Common myeloid progenitor, CD34-positive (primary cell): Measurements from ENCODE around the gene FAM90A1.
"Not testable (repeated sequence)": the region's sequence is repeated elsewhere in the genome, so short reads cannot be mapped to it uniquely, and the experiment has no call there.

Experiments
- CTCF ChIA-PET: fragments of 350-600 bp; sonication (Branson Sonifier 250); formaldehyde crosslinking; loops from one replicate; lab custom pipeline; 2021; ENCODE audit warnings: antibody characterized with exemption; lab: Charles Lee
- POLR2A ChIA-PET: fragments of 350-600 bp; sonication (Branson Sonifier 250); formaldehyde crosslinking; loops from one replicate; lab custom pipeline; 2021; ENCODE audit warnings: antibody characterized with exemption; lab: Charles Lee
- DNase-seq, 3 donors: peaks; one replicate each; pipeline versions ENCODE4 v3.0.0 to v3.0.0-alpha.2; 2013
- H3K27ac ChIP-seq, 2 experiments: 1 replicate in 1 of 2; 2 replicates in 1 of 2; pipeline ENCODE4 v1.7.0; 2013; ENCODE audit warnings: inconsistent platforms in 2 of 2, low read length in 2 of 2, mild to moderate bottlenecking in 2 of 2, low read depth in 1 of 2, moderate library complexity in 1 of 2; ENCODE audit not compliant: severe bottlenecking in 2 of 2, insufficient read depth in 1 of 2, poor library complexity in 1 of 2
- H3K27me3 ChIP-seq, 5 experiments: replicated peaks in 2 of 5; 1 replicate in 3 of 5; 2 replicates in 2 of 5; pipeline versions ENCODE4 v1.6.1 to v1.7.0; 2013; ENCODE audit warnings: low read length in 4 of 5, mild to moderate bottlenecking in 2 of 5, moderate library complexity in 2 of 5, inconsistent platforms in 1 of 5; ENCODE audit not compliant: insufficient read depth in 5 of 5, control insufficient read depth in 4 of 5
- H3K36me3 ChIP-seq, 4 experiments: 1 replicate in 2 of 4; 2 replicates in 2 of 4; pipeline versions ENCODE4 v1.6.1 to v1.7.0; 2013; ENCODE audit warnings: low read length in 3 of 4, control low read depth in 1 of 4, mild to moderate bottlenecking in 1 of 4; ENCODE audit not compliant: control insufficient read depth in 4 of 4, insufficient read depth in 4 of 4
- H3K4me1 ChIP-seq, 4 experiments: 1 replicate in 3 of 4; 2 replicates in 1 of 4; pipeline versions ENCODE4 v1.6.1 to v1.7.1; 2013; ENCODE audit warnings: low read length in 3 of 4, mild to moderate bottlenecking in 3 of 4, control low read depth in 1 of 4, inconsistent platforms in 1 of 4, moderate library complexity in 1 of 4; ENCODE audit not compliant: control insufficient read depth in 4 of 4, insufficient read depth in 4 of 4; ENCODE audit errors: control extremely low read depth in 1 of 4
- H3K4me3 ChIP-seq, 7 experiments: 1 replicate in 4 of 7; 2 replicates in 3 of 7; pipeline versions ENCODE4 v1.5.1 to v1.7.0; 2013; ENCODE audit warnings: mild to moderate bottlenecking in 7 of 7, low read length in 6 of 7, moderate library complexity in 6 of 7, inconsistent platforms in 2 of 7, low read depth in 2 of 7, control low read depth in 1 of 7; ENCODE audit not compliant: insufficient read depth in 4 of 7, control insufficient read depth in 1 of 7; ENCODE audit errors: extremely low read depth in 1 of 7
- H3K9me3 ChIP-seq, 5 experiments: 1 replicate in 4 of 5; 2 replicates in 1 of 5; pipeline versions ENCODE4 v1.6.1 to v1.7.1; 2013; ENCODE audit warnings: low read length in 4 of 5, mild to moderate bottlenecking in 2 of 5, inconsistent platforms in 1 of 5, low read depth in 1 of 5, moderate library complexity in 1 of 5; ENCODE audit not compliant: control insufficient read depth in 4 of 5, insufficient read depth in 2 of 5; ENCODE audit errors: control extremely low read depth in 1 of 5
- WGBS: methylation state at CpG from one replicate; pipeline ENCODE4 v1.1.5; 2013; ENCODE audit not compliant: insufficient coverage; 5-methylcytosine and 5-hydroxymethylcytosine counted together

Gene FAM90A1

DNA sequence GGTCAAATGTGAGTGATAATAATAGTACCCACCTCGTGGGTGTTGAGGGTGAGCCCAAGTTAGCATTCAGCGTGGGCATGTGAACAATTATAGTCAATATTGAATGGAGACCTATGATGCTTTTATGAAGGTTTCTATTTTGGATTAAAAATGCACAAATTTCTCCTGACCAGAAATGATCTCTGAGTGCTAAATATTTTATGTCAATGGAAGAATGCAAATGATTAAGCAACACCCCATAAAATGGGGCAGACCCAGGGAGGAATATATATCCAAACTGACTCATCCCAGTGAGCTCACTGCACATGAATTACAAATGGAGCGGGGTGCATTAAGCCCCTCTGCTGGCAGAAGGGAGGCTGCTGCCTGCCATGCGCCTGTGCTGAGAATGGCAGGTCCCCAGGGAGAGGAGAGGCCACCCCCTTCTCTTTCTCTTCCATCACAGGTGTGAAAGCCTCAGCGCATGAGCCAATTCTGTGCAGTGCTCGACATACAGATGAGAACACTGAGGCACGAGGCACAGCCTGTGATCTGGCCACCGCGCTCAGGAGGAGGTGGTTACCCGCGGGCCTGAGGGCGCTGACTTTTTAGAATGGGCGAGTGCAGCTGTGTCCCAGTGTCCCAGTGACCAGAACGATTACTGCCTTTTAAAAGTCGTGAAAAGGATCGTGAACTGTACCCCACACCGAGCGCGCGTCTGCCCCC is 14.7 kb upstream of the FAM90A1 start:
- peak; percentile 1 to 36 (median 25) for DNase-seq

GRCh38 chr12:8240340-8241114 is 13.1 kb upstream of the FAM90A1 start:
- H3K27me3 ChIP-seq, H3K4me3 ChIP-seq, H3K4me1 ChIP-seq, H3K36me3 ChIP-seq, H3K9me3 ChIP-seq, POLR2A ChIA-PET, H3K27ac ChIP-seq, DNase-seq: not testable (repeated sequence)
- WGBS: 95% methylated on average over 6 of the region's 13 CpGs
- CTCF ChIA-PET: interaction anchor here (1.3 kb wide), 1 partner anchor 132 kb away, joined by 3 read pairs; no protein-coding TSS in a partner anchor

More for the DNA sequence above, 14.7 kb upstream of the FAM90A1 start:
- H3K27ac ChIP-seq, POLR2A ChIA-PET, H3K27me3 ChIP-seq, CTCF ChIA-PET, H3K4me1 ChIP-seq, H3K36me3 ChIP-seq, H3K9me3 ChIP-seq: not testable (repeated sequence)
- 5% methylated on average over 12 of the region's 20 CpGs for WGBS
- H3K4me3 ChIP-seq: peak overlapping the region; percentile 46 to 83 (median 71)

DNA sequence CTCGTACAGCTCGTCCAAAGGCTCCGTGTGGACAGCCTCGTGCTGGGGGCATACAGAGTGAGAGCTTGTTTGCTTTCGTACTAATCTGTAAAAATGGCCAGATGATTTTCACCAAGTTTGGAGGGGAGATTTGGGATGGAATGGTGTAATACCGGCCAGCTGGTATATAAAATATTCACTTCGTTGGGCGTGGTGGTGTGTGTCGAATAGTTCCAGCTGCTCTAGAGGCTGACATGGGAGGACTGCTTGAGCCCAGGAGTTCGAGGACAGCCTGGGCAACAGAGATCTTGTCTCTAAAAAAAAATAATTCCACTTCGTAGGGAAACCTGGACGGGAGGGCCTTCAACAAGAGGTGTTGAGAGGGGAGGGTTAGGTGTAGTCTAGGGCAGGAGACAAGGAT is 9.6 kb upstream of the FAM90A1 start:
- DNase-seq, H3K27me3 ChIP-seq, POLR2A ChIA-PET, H3K4me3 ChIP-seq, H3K4me1 ChIP-seq, H3K36me3 ChIP-seq, H3K9me3 ChIP-seq, H3K27ac ChIP-seq: not testable (repeated sequence)
- WGBS: 98% methylated on average over 7 of the region's 12 CpGs
- CTCF ChIA-PET: interaction anchor here (0.8 to 3.3 kb wide), 7 partner anchors 10 to 152 kb away, joined by 3 to 24 read pairs (median 5); partner anchors contain the start of gene FAM90A1

DNA sequence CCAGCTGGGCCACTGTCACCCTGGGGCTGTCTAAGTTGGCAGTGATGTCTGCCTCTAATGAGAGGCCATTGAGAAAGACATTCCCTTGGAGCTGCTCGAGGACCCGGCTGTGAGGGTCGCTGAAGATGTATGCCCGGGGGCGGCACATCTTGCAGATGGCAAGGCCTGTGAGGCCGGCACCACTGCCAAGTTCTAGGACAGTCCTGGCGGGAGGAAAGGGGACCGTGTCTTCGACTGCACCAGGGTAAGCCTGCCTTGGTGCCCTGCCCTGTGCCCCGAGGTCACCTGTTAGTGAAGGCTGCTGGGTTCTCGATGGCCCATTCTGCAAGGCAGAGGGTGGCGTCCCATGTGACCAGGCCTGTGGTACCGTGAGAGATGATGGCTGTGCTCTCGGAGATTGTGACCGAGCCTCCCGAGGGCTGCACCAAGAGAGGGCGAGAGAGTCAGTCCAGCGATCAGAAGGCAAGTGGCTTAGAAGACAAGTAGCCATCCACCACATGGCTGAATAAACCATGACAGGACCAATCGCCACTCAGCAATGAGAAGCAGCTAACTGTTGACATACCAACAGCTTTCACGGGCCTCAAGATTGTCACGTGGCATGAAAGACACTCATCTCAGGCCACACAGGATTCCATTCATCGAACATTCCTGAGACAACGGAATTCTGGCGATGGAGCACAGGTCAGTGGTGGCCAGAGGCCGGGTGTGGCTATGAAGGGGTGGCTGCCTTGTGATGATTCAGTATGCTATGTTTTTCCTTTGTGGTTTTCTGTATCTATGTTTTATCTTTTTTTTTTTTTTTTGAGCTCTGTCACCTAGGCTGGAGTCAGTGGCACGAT is 8.1 kb upstream of the FAM90A1 start:
- CTCF ChIA-PET: interaction anchor here (3.0 to 3.3 kb wide), 2 partner anchors 8 to 127 kb away, joined by 11 to 24 read pairs; partner anchors contain the start of gene FAM90A1
- DNase-seq, H3K36me3 ChIP-seq, H3K27me3 ChIP-seq, H3K4me1 ChIP-seq, H3K27ac ChIP-seq, H3K4me3 ChIP-seq, H3K9me3 ChIP-seq, POLR2A ChIA-PET: not testable (repeated sequence)
- 100% methylated on average over 8 of the region's 26 CpGs for WGBS

DNA sequence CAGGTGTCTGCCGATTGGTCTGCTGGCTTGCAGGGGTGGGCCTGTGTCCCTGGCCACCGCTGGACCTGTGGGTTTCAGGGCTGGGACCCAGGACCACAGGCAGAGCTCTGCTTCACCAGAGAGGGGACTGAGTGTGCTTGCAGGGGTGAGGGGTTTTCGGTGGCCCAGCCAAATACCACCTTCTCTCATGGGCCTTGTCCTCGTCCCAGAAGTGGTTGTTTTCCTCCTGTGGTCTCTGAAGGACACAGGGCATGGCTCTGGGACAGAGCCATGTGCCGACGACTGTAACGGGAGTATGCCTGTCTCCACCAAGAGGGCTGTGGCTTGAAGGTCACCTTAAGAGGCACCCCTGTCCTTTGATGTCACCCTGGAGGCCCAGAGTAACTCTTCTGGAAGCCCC is 7.3 kb upstream of the FAM90A1 start:
- H3K27me3 ChIP-seq, DNase-seq, H3K9me3 ChIP-seq, H3K27ac ChIP-seq, H3K36me3 ChIP-seq, POLR2A ChIA-PET, H3K4me1 ChIP-seq, H3K4me3 ChIP-seq: not testable (repeated sequence)
- CTCF ChIA-PET: interaction anchor here (1.0 to 1.1 kb wide), 2 partner anchors 12 to 125 kb away, joined by 3 to 4 read pairs; no protein-coding TSS in a partner anchor
- 100% methylated on average over 2 of the region's 7 CpGs for WGBS

DNA sequence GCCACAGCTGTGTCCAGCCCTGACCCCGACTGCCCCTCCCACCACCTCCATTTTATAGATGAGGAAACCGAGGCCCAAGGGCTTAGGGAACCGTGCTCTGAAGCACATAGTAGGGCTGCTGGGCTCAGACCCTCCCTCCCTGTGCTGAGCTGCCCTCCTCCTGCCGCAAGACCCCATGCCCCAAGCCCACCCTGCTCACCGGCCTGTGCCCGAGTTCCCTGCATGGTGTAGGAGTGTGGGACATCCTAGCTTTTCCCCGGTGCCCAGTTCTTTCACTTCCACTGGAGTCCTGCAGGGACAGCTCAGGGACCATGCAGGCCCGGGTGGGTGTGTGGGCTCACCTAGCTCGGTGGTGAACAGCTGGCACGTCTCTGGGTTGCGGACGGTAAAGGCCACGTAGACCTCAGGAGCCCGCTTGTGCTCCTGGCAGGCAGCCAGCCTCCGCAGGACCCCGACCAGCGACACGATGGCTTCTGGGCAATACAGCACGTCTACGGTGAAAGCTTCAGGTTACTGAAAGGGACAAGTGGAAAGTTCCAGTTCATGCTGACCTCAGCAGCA is 6.6 kb upstream of the FAM90A1 start:
- POLR2A ChIA-PET, H3K4me3 ChIP-seq, DNase-seq, H3K9me3 ChIP-seq, H3K27me3 ChIP-seq, H3K4me1 ChIP-seq, H3K27ac ChIP-seq, H3K36me3 ChIP-seq: not testable (repeated sequence)
- 97% methylated on average over 6 of the region's 20 CpGs for WGBS
- CTCF ChIA-PET: interaction anchor here (1.0 to 1.1 kb wide), 2 partner anchors 12 to 124 kb away, joined by 3 to 4 read pairs; no protein-coding TSS in a partner anchor
